ENCODE results near the gene RRAGB.

RRAGB gene

GRCh38 chrX:55777596-55777995 lies 60.0 kb downstream of the RRAGB start:
- TF ChIP-seq CTCF (IDR thresholded peaks at IDR 0.05; ENCODE audit: extremely low read depth, missing control alignments): no peak
- DNase-seq (ENCODE audit: low spot score): no peak

DNA sequence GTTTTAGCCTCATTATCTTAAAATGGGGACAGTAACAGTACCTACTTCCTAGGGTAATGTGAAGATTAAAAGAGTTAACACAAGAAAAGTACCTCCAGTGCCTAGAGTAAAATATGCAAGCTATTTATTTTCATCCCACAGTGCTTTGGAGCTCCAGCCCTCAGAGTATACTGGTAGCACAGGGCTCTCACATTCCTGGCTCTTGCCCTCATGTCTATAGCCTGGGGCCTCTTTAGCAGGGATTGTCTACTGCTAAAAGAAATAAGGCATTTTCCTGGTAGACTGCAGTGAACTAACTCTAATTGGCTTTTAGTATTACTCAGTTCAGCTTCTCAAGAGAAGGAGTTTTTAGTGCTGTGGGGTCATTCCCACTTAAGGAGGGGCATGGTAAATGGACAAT lies 60.8 kb downstream of the RRAGB start:
- TF ChIP-seq CTCF (IDR thresholded peaks at IDR 0.05; ENCODE audit: extremely low read depth, missing control alignments): no peak
- DNase-seq (ENCODE audit: low spot score): no peak

DNA sequence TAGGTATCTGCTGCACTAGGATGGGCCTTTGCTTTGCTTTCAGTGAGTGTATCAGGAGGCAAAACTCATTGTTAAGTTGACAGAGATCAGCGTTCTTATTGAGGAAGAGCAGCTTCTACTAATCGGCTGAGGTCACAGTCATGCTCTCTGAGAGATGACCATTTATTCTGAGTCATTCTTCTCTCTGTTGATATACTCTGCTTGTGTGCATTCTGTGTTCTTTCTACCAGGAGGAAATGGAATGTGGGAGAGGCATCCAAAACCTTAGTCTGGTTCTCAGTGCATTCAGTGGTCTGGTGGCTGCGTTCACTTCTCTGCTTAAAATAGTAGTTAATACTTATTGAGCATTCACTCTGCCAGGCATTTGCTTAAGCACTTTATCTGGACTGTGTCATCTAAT lies 66.2 kb downstream of the RRAGB start:
- no peak for DNase-seq (ENCODE audit: low spot score)

GRCh38 chrX:55787063-55787462 lies 69.5 kb downstream of the RRAGB start:
- TF ChIP-seq CTCF (IDR thresholded peaks at IDR 0.05; ENCODE audit: extremely low read depth, missing control alignments): no peak
- no peak for DNase-seq (ENCODE audit: low spot score)

More for the DNA sequence above, 66.2 kb downstream of the RRAGB start:
- no peak for TF ChIP-seq CTCF (IDR thresholded peaks at IDR 0.05; ENCODE audit: extremely low read depth, missing control alignments)

DNA sequence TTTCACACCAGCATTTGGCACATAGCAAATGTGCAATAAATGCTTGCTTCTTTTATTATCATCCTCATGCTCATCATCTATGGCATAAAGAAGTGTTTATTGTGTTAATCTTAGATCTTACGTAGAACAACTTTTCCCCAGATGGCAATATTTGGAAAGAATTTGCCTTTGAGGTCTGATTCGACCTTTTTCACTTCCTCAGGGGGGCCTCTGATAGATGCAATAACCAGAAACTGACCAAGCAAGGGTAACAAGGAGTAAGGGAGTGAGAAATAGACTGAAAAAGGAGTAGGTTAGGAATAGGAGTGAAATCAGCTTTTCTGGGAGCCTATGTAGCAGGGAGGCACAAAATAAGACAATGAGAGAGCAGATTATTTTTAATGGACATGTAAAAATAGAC lies 70.2 kb downstream of the RRAGB start:
- no peak for TF ChIP-seq CTCF (IDR thresholded peaks at IDR 0.05; ENCODE audit: extremely low read depth, missing control alignments)
- DNase-seq (ENCODE audit: low spot score): no peak

DNA sequence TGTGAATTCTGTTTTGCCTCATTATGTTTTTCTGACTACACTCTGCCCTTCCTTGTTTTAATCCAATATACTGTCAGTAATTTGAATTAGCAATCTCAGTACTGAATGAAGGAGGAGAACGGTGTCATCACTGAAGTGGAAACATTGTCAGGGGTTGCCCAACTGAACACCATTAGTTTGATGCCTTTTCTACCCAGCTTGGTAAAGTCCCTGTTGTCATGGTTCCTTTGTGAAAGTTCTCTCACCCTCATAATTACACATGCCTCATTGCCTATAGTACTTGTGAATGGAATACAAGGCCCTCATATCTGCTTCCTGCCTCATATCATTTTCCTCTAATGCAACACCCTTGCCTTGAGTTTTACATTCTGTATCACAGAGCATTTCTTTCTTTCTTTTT lies 76.9 kb downstream of the RRAGB start:
- DNase-seq (ENCODE audit: low spot score): peak; percentile 9
- no peak for TF ChIP-seq CTCF (IDR thresholded peaks at IDR 0.05; ENCODE audit: extremely low read depth, missing control alignments)

- no peak for TF ChIP-seq CTCF (IDR thresholded peaks at IDR 0.05; ENCODE audit: extremely low read depth, missing control alignments)
- no peak for DNase-seq (ENCODE audit: low spot score)
Measured at GRCh38 chrX:55796496-55796895, 78.9 kb downstream of the RRAGB start.
